NCI-H187 treated with DMSO at 0.1 percent for 48 hours (cell line): ENCODE results near the gene C1QTNF8.

Experiments
- DNase-seq: peaks from one replicate; lab custom pipeline; 2025; lab: John Stamatoyannopoulos, UW

C1QTNF8 gene

GRCh38 chr16:1127101-1127500, 31.1 kb upstream of the C1QTNF8 start:
- DNase-seq = no peak

DNA sequence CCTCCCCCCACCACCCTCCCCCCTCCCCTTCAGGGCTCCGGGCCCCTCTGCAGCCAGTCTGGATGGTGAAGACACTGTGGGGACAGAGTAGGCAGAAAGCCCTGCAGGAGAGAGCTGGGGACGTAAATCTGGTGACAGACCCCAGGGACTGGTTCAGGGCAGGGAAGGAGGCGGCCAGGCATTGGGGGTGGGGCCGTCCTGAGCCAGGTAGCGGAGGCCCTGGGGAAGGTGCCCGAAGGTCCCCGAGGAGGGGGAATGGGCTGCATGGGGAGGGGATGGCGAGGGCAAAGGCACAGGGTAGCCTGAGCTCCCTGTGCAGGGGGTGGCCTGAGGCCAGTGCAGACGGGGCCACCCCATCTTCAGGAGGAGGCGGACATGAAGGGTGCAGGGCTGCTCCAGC, 30.5 kb upstream of the C1QTNF8 start:
- DNase-seq = no peak

- no peak for DNase-seq
Observed at GRCh38 chr16:1126044-1126443, 30.0 kb upstream of the C1QTNF8 start.

- no peak for DNase-seq
Observed at GRCh38 chr16:1125471-1125870, 29.4 kb upstream of the C1QTNF8 start.

- no peak for DNase-seq
Observed at GRCh38 chr16:1124795-1125194, 28.8 kb upstream of the C1QTNF8 start.

DNA sequence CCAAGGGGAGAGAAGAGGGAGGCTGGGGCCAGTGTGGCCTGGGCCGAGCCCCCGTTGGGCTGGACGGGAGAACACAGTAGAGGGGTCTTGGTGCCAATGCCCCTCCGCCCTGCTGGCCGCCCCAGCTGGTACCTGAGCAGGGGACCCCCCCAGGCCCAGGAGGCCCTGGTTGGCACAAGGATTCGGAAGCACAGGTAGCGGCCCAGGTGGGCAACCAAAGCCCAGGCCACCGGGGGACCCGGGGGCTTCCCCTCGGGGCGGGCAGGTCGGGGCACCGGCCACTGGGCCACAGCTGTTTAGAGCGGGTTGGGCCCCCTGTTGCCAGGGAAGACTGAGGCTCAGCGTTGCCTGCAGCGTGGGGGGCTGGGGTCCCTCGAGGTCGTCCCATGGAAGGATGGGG, 28.2 kb upstream of the C1QTNF8 start:
- DNase-seq = no peak

DNA sequence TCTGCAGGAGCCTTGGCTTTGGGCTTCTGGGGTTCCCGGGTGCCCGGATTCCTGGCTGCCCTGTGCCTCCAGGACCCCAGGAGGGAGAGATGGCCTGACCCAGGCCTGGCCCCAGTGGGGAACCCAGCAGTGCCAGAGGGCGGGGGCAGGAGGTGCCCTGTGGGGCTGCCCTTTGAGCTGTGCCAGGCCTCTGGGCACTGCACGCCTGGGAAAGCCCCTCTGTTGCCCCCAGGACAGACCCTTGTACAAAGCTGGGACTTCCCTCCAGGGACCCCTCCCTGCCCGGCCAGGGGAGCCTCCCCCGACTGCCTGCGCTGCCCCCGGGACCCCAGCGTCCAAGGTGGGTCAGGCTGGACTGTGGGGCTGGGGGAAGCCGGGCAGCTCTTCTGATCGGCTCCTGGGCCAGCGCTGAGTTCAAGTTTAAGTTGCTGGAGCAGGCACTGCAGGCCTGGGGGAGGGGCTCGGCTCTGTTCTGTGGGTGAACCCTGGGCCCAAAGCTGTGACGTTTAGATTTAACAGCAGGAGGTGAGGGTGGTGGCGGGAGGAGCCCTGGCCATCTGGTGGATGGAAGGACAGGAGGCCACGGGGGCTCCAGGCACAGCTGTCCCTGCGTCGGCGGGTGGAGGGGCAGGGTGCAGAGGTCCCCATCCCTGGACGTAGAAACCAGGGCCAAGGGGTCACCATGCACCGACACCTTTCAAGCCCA, 27.6 kb upstream of the C1QTNF8 start:
- no peak for DNase-seq

DNA sequence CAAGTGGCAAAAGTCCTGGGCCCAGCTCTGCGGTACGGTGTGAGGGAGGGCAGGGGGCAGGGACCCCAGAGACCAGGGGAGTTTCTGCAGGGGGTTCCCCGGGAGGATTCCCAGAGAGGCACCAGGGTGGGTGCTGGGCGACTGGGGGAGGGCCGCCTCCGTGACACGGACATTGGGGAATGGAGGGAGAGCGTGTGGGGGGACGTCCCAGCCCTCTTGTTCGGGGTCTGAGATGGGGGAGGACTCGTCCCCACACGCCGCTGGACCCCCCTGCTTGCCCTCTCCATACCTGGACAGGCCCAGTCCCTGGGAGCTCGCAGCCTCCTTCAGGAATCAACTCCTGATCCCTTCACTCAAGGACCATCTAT, 26.3 kb upstream of the C1QTNF8 start:
- no peak for DNase-seq

GRCh38 chr16:1121601-1122397, 25.8 kb upstream of the C1QTNF8 start:
- DNase-seq = no peak

- DNase-seq = no peak
Observed at GRCh38 chr16:1121009-1121408, 25.0 kb upstream of the C1QTNF8 start.

DNA sequence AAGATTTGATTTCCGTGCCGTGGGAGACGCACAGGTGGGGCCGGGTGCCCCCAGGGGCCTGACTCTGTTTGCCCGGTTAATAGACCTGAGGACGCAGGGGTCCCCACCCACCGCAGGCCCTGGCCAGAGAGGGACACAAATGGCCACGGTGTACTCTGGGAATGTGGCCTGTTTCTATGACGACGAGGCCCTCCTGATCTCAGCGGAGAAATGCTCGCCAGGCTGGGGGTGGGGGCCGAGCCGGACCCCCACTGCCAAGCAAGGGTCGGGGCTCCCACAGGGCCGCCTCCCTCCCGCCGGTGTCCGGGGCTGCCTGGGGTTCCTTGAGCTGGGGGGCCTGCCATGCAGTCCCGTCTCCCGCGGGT, 24.5 kb upstream of the C1QTNF8 start:
- DNase-seq = no peak

- no peak for DNase-seq
Observed at GRCh38 chr16:1119766-1120576, 23.9 kb upstream of the C1QTNF8 start.

DNA sequence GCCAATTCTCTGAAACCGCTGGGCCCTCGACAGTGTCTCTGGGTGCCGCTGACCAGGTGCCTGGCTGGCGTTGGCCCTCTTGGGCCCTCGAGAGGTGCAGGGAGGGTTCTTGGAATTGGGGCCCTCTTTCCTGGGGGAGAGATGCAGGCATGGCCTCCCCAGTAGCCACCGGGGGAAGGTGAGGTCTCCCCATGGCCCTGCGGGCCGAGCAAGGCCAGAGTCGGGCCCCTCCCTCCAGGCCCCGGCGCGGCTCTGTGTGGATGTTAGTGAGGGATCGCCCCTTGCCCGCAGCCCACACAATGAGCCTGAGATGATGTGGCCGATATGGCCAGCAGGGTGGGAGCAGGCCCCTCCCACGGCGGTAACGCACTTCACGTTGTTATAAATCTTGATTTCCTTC, 23.1 kb upstream of the C1QTNF8 start:
- DNase-seq = no peak

DNA sequence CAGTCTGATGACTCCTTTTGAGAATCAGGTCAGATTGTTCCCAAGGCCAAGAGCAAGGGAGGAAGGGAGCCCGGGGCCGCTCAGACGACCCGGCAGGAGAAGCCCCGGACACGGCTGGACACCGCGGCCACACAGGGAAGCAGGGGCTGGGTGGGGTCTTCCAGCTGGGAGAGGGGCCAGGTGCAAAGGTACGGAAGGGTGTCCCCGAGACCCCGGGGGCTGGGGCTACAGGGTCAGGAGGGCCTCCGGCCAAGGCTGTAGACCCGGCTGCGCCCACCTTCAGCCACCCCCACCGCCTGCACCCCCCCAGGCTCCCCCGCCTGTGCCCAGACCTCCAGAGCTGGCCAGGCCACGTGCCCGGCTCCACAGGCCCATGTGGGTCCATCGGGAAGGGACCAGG, 21.9 kb upstream of the C1QTNF8 start:
- no peak for DNase-seq

- no peak for DNase-seq
Observed at GRCh38 chr16:1117176-1117900, 21.3 kb upstream of the C1QTNF8 start.

- no peak for DNase-seq
Observed at GRCh38 chr16:1116693-1117077, 20.6 kb upstream of the C1QTNF8 start.

- DNase-seq = no peak
Observed at GRCh38 chr16:1113889-1114526, 18.0 kb upstream of the C1QTNF8 start.

DNA sequence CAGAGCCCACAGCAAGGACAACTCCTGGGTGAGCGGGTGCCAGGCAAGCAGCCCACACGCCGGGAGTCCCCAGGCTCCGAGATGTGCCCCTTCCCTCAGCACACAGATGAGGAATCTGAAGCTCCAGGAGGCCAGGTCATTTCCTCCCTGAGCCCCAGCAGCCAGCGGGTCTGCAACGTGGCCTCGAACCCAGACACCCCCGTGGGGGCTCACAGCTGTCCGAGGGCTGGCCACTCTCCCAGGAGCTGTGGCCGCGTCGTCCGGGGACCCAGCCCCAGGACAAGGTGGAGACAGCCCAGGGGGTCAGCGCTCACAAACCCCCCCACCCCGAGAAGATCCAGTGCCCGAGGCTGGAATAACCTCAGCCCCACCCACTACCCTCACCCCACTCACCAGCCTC, 17.4 kb upstream of the C1QTNF8 start:
- no peak for DNase-seq

- DNase-seq = no peak
Observed at GRCh38 chr16:1112506-1113184, 16.6 kb upstream of the C1QTNF8 start.

- no peak for DNase-seq
Observed at GRCh38 chr16:1109648-1110047, 13.6 kb upstream of the C1QTNF8 start.
